ENCODE measurements around the gene ANKFN1. TPM values are rescaled to one million over a fixed set of nuclear protein-coding genes. Genes with fewer than 3 reads are reported as not detected.

Gene ANKFN1
- total and polyA plus RNA-seq, 2 experiments from 2014 or later = 0.21 TPM; not detected in 1

GRCh38 chr17:56373981-56374833 lies 220.9 kb downstream of the ANKFN1 start:
- H3K4me3 ChIP-seq = no peak overlapping the region
- no peak for TF ChIP-seq CTCF (IDR thresholded peaks at IDR 0.05; ENCODE audit: low read depth, low read length)

GRCh38 chr17:56389356-56389755 lies 236.1 kb downstream of the ANKFN1 start:
- Histone ChIP-seq H3K4me1 (ENCODE audit: low read depth) (no peaks in the 10 kb centered on the region), H3K9me3 (ENCODE audit: low read depth) (no peaks in the 10 kb centered on the region), H3K36me3 (no peaks in the 10 kb centered on the region), H3K27me3 (no peaks in the 10 kb centered on the region), H3K4me3 (no peak overlapping the region), H3K27ac (no peak overlapping the region)
- no peak for TF ChIP-seq CTCF (IDR thresholded peaks at IDR 0.05; ENCODE audit: low read depth, low read length)
- DNase-seq (ENCODE audit: low read depth in 1 of 2, low spot score in 1 of 2) = no peak

More at GRCh38 chr17:56373981-56374833, 220.9 kb downstream of the ANKFN1 start:
- no peaks in the 10 kb centered on the region for H3K36me3 ChIP-seq
- H3K27ac ChIP-seq = no peak overlapping the region
- no peaks in the 10 kb centered on the region for H3K27me3 ChIP-seq
- DNase-seq (ENCODE audit: low read depth in 1 of 2, low spot score in 1 of 2) = no peak
- H3K4me1 ChIP-seq (ENCODE audit: low read depth) = peaks cover 33% of the 10 kb centered on the region
- H3K9me3 ChIP-seq (ENCODE audit: low read depth) = no peaks in the 10 kb centered on the region

GRCh38 chr17:56392321-56392720 lies 239.0 kb downstream of the ANKFN1 start:
- Histone ChIP-seq H3K27ac (no peak overlapping the region), H3K4me1 (ENCODE audit: low read depth) (no peaks in the 10 kb centered on the region), H3K4me3 (no peak overlapping the region), H3K27me3 (no peaks in the 10 kb centered on the region), H3K9me3 (ENCODE audit: low read depth) (no peaks in the 10 kb centered on the region), H3K36me3 (no peaks in the 10 kb centered on the region)
- TF ChIP-seq CTCF (IDR thresholded peaks at IDR 0.05; ENCODE audit: low read depth, low read length) = no peak
- DNase-seq (ENCODE audit: low read depth in 1 of 2, low spot score in 1 of 2) = no peak

- no peak overlapping the region for H3K27ac ChIP-seq
Observed at GRCh38 chr17:56393156-56393555, 239.9 kb downstream of the ANKFN1 start.

GRCh38 chr17:56395787-56396186 lies 242.5 kb downstream of the ANKFN1 start:
- no peak for DNase-seq (ENCODE audit: low read depth in 1 of 2, low spot score in 1 of 2)
- no peaks in the 10 kb centered on the region for H3K36me3 ChIP-seq
- H3K4me3 ChIP-seq = no peak overlapping the region
- H3K27ac ChIP-seq = no peak overlapping the region
- no peak for TF ChIP-seq CTCF (IDR thresholded peaks at IDR 0.05; ENCODE audit: low read depth, low read length)
- H3K9me3 ChIP-seq (ENCODE audit: low read depth) = no peaks in the 10 kb centered on the region
- no peaks in the 10 kb centered on the region for H3K4me1 ChIP-seq (ENCODE audit: low read depth)
- no peaks in the 10 kb centered on the region for H3K27me3 ChIP-seq

More at GRCh38 chr17:56393156-56393555, 239.9 kb downstream of the ANKFN1 start:
- DNase-seq (ENCODE audit: low read depth in 1 of 2, low spot score in 1 of 2) = no peak
- TF ChIP-seq CTCF (IDR thresholded peaks at IDR 0.05; ENCODE audit: low read depth, low read length) = no peak
- no peaks in the 10 kb centered on the region for H3K9me3 ChIP-seq (ENCODE audit: low read depth)
- no peaks in the 10 kb centered on the region for H3K4me1 ChIP-seq (ENCODE audit: low read depth)
- H3K4me3 ChIP-seq = no peak overlapping the region
- H3K27me3 ChIP-seq = no peaks in the 10 kb centered on the region
- H3K36me3 ChIP-seq = no peaks in the 10 kb centered on the region

Data from cardiac muscle cell (in vitro differentiated cells and primary cell).